Measurements from ENCODE around the gene SPRR3. TPM values are rescaled to one million over a fixed set of nuclear protein-coding genes. Genes with fewer than 3 reads are reported as not detected.

The SPRR3 gene
- total RNA-seq, 1 donor from 2014 or later = not detected

DNA sequence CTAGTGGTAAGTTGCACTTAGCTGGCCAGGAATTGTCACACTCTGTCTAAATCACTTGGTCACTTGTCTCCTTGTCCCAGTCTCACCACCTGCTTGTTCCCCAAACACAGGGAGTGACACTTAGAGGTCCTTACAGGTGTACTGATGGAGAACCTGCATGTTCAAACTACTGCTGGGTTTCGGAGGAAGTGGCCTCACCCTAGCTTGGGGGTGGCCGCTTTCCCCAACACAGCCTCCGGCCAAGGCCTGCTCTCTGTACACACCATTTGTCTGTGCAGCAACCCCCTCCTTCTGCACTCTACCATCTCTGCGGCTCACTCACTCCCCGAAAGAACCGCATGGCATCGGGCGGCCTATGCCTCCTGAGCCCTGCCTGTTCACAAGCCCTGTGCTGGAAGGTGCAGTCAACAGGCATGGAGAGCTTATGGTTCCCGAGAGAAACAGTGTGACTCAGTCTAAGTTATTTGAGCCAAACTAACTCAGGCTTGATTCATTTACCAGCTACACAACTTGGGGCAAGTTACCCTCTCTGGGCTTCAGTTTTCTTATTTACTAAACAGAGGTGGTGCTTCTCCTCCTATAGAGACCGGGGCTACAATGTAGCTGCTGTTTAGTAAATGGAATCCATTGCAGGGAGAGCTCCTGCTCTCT is 41.6 kb upstream of the SPRR3 start:
- Mint-ChIP-seq H3K9me3 (peaks cover 11% of the 10 kb centered on the region), H3K4me3 (no peak overlapping the region), H3K36me3 (no peaks in the 10 kb centered on the region), H3K4me1 (no peaks in the 10 kb centered on the region), H3K27ac (no peak overlapping the region), H3K27me3 (ENCODE audit: low read depth) (no peaks in the 10 kb centered on the region)
- TF ChIP-seq CTCF (IDR thresholded peaks at IDR 0.05; ENCODE audit: unreplicated experiment) = no peak
- no peak for DNase-seq (ENCODE audit: low spot score in 2 of 2, unreplicated experiment in 2 of 2)

- no peak overlapping the region for H3K27ac Mint-ChIP-seq
- DNase-seq (ENCODE audit: low spot score in 2 of 2, unreplicated experiment in 2 of 2) = no peak
- H3K4me3 Mint-ChIP-seq = no peak overlapping the region
- H3K4me1 Mint-ChIP-seq = no peaks in the 10 kb centered on the region
- H3K36me3 Mint-ChIP-seq = no peaks in the 10 kb centered on the region
- peaks cover 2% of the 10 kb centered on the region for H3K27me3 Mint-ChIP-seq (ENCODE audit: low read depth)
- TF ChIP-seq CTCF (IDR thresholded peaks at IDR 0.05; ENCODE audit: unreplicated experiment) = no peak
- H3K9me3 Mint-ChIP-seq = peaks cover 11% of the 10 kb centered on the region
These were observed 41.0 kb upstream of the SPRR3 start for GRCh38 chr1:152960452-152961044.

GRCh38 chr1:152961226-152961891 is 40.2 kb upstream of the SPRR3 start:
- peaks cover 11% of the 10 kb centered on the region for H3K9me3 Mint-ChIP-seq
- H3K27ac Mint-ChIP-seq = no peak overlapping the region
- H3K27me3 Mint-ChIP-seq (ENCODE audit: low read depth) = peaks cover 2% of the 10 kb centered on the region
- H3K36me3 Mint-ChIP-seq = no peaks in the 10 kb centered on the region
- no peak for DNase-seq (ENCODE audit: low spot score in 2 of 2, unreplicated experiment in 2 of 2)
- TF ChIP-seq CTCF (IDR thresholded peaks at IDR 0.05; ENCODE audit: unreplicated experiment) = no peak
- H3K4me1 Mint-ChIP-seq = no peaks in the 10 kb centered on the region
- no peak overlapping the region for H3K4me3 Mint-ChIP-seq

- Mint-ChIP-seq H3K4me3 (no peak overlapping the region), H3K36me3 (no peaks in the 10 kb centered on the region), H3K27ac (no peak overlapping the region), H3K27me3 (ENCODE audit: low read depth) (peaks cover 7% of the 10 kb centered on the region), H3K4me1 (no peaks in the 10 kb centered on the region), H3K9me3 (peaks cover 3% of the 10 kb centered on the region)
- DNase-seq (ENCODE audit: low spot score in 2 of 2, unreplicated experiment in 2 of 2) = no peak
- no peak for TF ChIP-seq CTCF (IDR thresholded peaks at IDR 0.05; ENCODE audit: unreplicated experiment)
These were observed 38.6 kb upstream of the SPRR3 start for GRCh38 chr1:152962876-152963415.

DNA sequence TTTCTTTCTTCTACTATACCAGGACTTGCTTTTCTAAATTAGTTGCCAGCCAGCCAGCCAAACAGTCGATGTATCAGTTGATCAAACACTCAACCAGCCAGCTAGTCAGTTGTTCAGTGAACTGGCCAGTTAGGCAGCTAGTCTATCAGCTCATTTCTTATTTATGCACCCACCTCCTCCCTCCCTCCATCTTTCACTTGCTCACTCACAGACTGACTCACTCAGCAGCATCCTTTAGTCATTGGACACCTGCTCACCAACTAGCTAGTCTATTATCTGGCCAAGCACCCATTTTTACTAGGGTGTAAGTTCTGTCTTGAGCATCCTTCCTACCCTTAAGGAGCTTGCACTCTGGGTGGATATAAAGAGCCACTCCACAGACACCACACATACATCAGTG is 37.0 kb upstream of the SPRR3 start:
- H3K4me1 Mint-ChIP-seq = no peaks in the 10 kb centered on the region
- no peak for TF ChIP-seq CTCF (IDR thresholded peaks at IDR 0.05; ENCODE audit: unreplicated experiment)

More for the DNA sequence above, 37.0 kb upstream of the SPRR3 start:
- Mint-ChIP-seq H3K36me3 (no peaks in the 10 kb centered on the region), H3K27ac (no peak overlapping the region), H3K9me3 (no peaks in the 10 kb centered on the region), H3K27me3 (ENCODE audit: low read depth) (peaks cover 8% of the 10 kb centered on the region), H3K4me3 (no peak overlapping the region)
- DNase-seq (ENCODE audit: low spot score in 2 of 2, unreplicated experiment in 2 of 2) = no peak

All from mesothelial cell of epicardium (in vitro differentiated cells).